Neuronal stem cell (in vitro differentiated cells): ENCODE results near the gene NUDCD3.
"Not testable (repeated sequence)": the region's sequence is repeated elsewhere in the genome, so short reads cannot be mapped to it uniquely, and the experiment has no call there.

Source experiments
- DNase-seq: peaks from one replicate; pipeline ENCODE4 v3.0.0-alpha.2; 2013; ENCODE audit warnings: low spot score
- H2AFZ ChIP-seq: one replicate; pipeline ENCODE4 v1.6.1; 2013; ENCODE audit warnings: mild to moderate bottlenecking, low read length, inconsistent platforms
- H2AK5ac ChIP-seq: 2 replicates; pipeline ENCODE4 v1.6.1; 2013; ENCODE audit warnings: low read depth, mild to moderate bottlenecking, inconsistent platforms, low read length, moderate library complexity, mixed read lengths
- H2BK120ac ChIP-seq: 2 replicates; pipeline ENCODE4 v1.6.1; 2013; ENCODE audit warnings: low read depth, mild to moderate bottlenecking, inconsistent platforms, low read length, moderate library complexity, mixed read lengths
- H2BK12ac ChIP-seq: one replicate; pipeline ENCODE4 v1.6.1; 2013; ENCODE audit warnings: low read length, inconsistent platforms
- H2BK15ac ChIP-seq: 2 replicates; pipeline ENCODE4 v1.6.1; 2013; ENCODE audit warnings: mild to moderate bottlenecking, low read length, inconsistent platforms, mixed read lengths
- H2BK5ac ChIP-seq: one replicate; pipeline ENCODE4 v1.6.1; 2013; ENCODE audit warnings: inconsistent platforms, mild to moderate bottlenecking, low read length, moderate library complexity
- H3K14ac ChIP-seq: one replicate; pipeline ENCODE4 v1.6.1; 2013; ENCODE audit warnings: low read length, inconsistent platforms
- H3K18ac ChIP-seq: 2 replicates; pipeline ENCODE4 v1.6.1; 2013; ENCODE audit warnings: low read length, inconsistent platforms
- H3K23ac ChIP-seq: 2 replicates; pipeline ENCODE4 v1.6.1; 2013; ENCODE audit warnings: low read depth, mild to moderate bottlenecking, mixed read lengths, low read length, inconsistent platforms; ENCODE audit not compliant: poor library complexity
- H3K27ac ChIP-seq: replicated peaks from 3 replicates; pipeline ENCODE4 v1.5.1; 2013; ENCODE audit warnings: low read length, inconsistent platforms
- H3K27me3 ChIP-seq, 3 experiments: 2 replicates each; pipeline ENCODE4 v1.6.1; 2013; ENCODE audit warnings: low read length in 3 of 3, mild to moderate bottlenecking in 2 of 3, inconsistent platforms in 1 of 3, low read depth in 1 of 3, mixed read lengths in 1 of 3, moderate library complexity in 1 of 3; ENCODE audit not compliant: control insufficient read depth in 3 of 3, insufficient read depth in 3 of 3
- H3K36me3 ChIP-seq, 2 donors: replicated peaks in 1 of 2; 2 replicates each; pipeline ENCODE4 v1.6.1; 2013; ENCODE audit warnings: low read length in 2 of 2; ENCODE audit not compliant: control insufficient read depth in 2 of 2, insufficient read depth in 2 of 2
- H3K4ac ChIP-seq: 2 replicates; pipeline ENCODE4 v1.6.1; 2013; ENCODE audit warnings: inconsistent platforms, mild to moderate bottlenecking, low read length, moderate library complexity
- H3K4me1 ChIP-seq, 2 donors: 1 replicate in 1 of 2; 2 replicates in 1 of 2; pipeline ENCODE4 v1.6.1; 2013; ENCODE audit warnings: low read length in 2 of 2, low read depth in 1 of 2; ENCODE audit not compliant: control insufficient read depth in 2 of 2, insufficient read depth in 1 of 2
- H3K4me2 ChIP-seq: one replicate; pipeline ENCODE4 v1.6.1; 2013; ENCODE audit warnings: mild to moderate bottlenecking, low read length, inconsistent platforms; ENCODE audit not compliant: insufficient read depth, poor library complexity, severe bottlenecking
- H3K4me3 ChIP-seq, 2 donors: 2 replicates each; pipeline ENCODE4 v1.5.1; 2013; ENCODE audit warnings: low read length in 2 of 2, mild to moderate bottlenecking in 2 of 2, inconsistent platforms in 1 of 2, moderate library complexity in 1 of 2
- H3K79me1 ChIP-seq: one replicate; pipeline ENCODE4 v1.6.1; 2013; ENCODE audit warnings: low read depth, mild to moderate bottlenecking, inconsistent platforms, low read length, moderate library complexity
- H3K9ac ChIP-seq: one replicate; pipeline ENCODE4 v1.6.1; 2013; ENCODE audit warnings: mild to moderate bottlenecking, low read depth, low read length, inconsistent platforms; ENCODE audit not compliant: poor library complexity
- H3K9me3 ChIP-seq, 2 donors: replicated peaks in 1 of 2; 2 replicates each; pipeline versions ENCODE3 to v1.6.1; 2013; ENCODE audit warnings: low read length in 2 of 2, mild to moderate bottlenecking in 2 of 2, inconsistent platforms in 1 of 2, low read depth in 1 of 2, mixed read lengths in 1 of 2, moderate library complexity in 1 of 2; ENCODE audit not compliant: control insufficient read depth in 2 of 2, insufficient read depth in 1 of 2
- H4K8ac ChIP-seq: one replicate; pipeline ENCODE4 v1.6.1; 2013; ENCODE audit warnings: low read depth, mild to moderate bottlenecking, inconsistent platforms, low read length, moderate library complexity
- H4K91ac ChIP-seq: one replicate; pipeline ENCODE4 v1.6.1; 2013; ENCODE audit warnings: low read length, low read depth, mild to moderate bottlenecking, inconsistent platforms; ENCODE audit not compliant: poor library complexity
- WGBS, 2 donors: extraction: QIAGEN DNeasy Blood & Tissue Kit; methylation state at CpG; one replicate each; pipeline ENCODE4 v1.1.7; 2013; ENCODE audit warnings: missing lambda C conversion rate in 2 of 2, mixed read lengths in 1 of 2; ENCODE audit not compliant: insufficient read length in 2 of 2, insufficient replicate concordance in 1 of 2; ENCODE audit errors: extremely low coverage in 2 of 2; 5-methylcytosine and 5-hydroxymethylcytosine counted together

The NUDCD3 gene

DNA sequence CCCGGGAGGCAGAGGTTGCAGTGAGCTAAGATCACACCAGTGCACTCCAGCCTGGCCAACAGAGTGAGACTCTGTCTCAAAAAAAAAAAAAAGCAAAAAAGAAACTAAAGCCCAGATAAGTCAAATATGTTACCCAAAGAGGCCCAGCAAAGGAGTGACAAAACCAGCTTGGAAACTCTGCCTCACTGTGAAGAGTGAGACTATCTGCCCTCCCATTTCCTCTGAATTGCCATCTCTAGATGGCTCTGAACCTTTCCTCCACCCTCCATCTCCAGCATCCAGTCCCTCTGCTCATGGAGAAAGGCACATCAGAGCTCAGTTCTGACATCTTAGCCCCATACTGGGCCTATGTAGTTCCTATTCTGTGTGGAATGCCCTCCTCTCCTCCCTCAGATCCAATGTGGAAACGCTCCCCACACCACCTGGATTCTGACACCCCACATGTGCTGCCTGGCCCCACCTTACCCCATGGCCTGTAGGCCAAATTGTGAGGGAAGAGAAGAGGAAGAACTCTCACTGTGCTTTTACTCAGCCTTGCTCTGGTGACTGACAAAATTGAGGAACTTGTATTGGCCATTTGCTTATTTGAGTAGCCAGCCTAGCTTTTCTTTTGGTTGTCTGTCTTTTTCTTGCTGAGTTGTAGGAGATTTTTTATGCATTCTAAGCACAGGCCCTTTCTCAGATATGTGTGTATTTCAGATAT lies 18.0 kb upstream of the NUDCD3 start:
- Histone ChIP-seq H2BK15ac (no peak overlapping the region), H3K23ac (no peak overlapping the region), H3K9ac (no peak overlapping the region), H2BK5ac (no peak overlapping the region), H3K27me3 (peaks cover 0 to 4% (median 0%) of the 10 kb centered on the region in 3 experiments), H3K79me1 (no peaks in the 10 kb centered on the region), H4K91ac (no peak overlapping the region), H2AK5ac (no peak overlapping the region), H2BK120ac (no peak overlapping the region), H3K14ac (no peak overlapping the region), H3K4me1 (no peaks in the 10 kb centered on the region), H3K4ac (no peak overlapping the region), H2BK12ac (no peak overlapping the region), H3K4me2 (no peak overlapping the region), H3K18ac (no peak overlapping the region), H3K9me3 (peaks cover 0 to 5% of the 10 kb centered on the region in 2 donors), H2AFZ (no peak overlapping the region), H3K36me3 (no peaks in the 10 kb centered on the region), H4K8ac (no peak overlapping the region), H3K4me3 (no peak overlapping the region), H3K27ac (no peak overlapping the region)
- no CpG with 5 or more reads among the region's 2 CpGs for WGBS, 2 donors
- no peak for DNase-seq

DNA sequence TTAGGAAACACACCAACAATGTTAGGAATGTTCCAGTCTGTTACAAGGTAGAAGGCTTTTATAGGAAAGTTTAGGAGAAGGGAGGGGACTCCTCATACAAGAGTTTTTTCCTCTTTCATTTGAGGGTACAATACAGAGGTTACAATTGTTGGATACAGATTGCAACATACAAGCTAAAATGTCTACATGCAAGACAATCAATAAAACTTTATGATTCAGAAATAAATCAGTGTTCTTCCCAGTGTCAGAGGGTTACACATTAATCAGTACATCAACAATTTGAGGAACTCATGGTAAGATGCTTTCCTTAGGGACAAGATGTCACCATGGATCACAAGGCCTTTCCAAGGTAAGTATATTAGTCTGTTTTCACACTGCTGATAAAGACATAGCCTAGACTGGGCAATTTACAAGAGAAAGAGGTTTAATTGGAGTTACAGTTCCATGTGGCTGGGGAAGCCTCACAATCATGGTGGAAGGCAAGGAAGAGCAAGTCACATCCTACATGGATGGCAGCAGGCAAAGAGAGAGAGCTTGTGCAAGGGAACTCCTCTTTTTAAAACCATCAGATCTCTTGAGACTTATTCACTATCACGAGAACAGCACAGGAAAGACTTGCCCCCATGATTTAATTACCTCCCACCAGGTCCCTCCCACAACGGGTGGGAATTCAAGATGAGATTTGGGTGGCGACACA lies 16.3 kb upstream of the NUDCD3 start:
- not testable (repeated sequence) for H3K36me3 ChIP-seq, DNase-seq, H3K79me1 ChIP-seq, H3K4ac ChIP-seq, H2BK12ac ChIP-seq, H2AFZ ChIP-seq, H3K9ac ChIP-seq, H3K23ac ChIP-seq, H3K18ac ChIP-seq, H2AK5ac ChIP-seq, H3K27ac ChIP-seq, H3K9me3 ChIP-seq, H3K4me3 ChIP-seq, H2BK5ac ChIP-seq, H3K27me3 ChIP-seq, H3K4me1 ChIP-seq, H4K8ac ChIP-seq, H4K91ac ChIP-seq, H3K4me2 ChIP-seq, H2BK15ac ChIP-seq, H2BK120ac ChIP-seq, H3K14ac ChIP-seq
- WGBS, 2 donors = no CpG with 5 or more reads among the region's 3 CpGs

DNA sequence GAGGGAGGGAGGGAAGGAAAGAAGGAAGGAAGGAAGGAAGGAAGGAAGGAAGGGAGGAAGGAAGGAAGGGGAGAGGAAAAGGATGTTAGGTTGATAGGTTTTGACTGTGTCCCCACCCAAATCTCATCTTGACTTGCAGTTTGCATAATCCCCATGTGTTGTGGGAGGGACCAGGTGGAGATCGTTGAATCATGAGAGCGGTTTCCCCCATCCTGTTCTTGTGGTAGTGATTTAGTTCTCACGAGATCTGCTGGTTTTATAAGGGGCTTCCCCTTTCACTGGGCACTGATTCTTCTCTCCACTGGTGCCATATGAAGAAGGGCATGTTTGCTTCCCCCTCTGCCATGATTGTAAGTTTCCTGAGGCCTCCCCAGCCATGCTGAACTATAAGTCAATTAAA lies 15.1 kb upstream of the NUDCD3 start:
- DNase-seq = no peak
- H3K27me3 ChIP-seq = peaks cover 0 to 5% (median 0%) of the 10 kb centered on the region in 3 experiments

DNA sequence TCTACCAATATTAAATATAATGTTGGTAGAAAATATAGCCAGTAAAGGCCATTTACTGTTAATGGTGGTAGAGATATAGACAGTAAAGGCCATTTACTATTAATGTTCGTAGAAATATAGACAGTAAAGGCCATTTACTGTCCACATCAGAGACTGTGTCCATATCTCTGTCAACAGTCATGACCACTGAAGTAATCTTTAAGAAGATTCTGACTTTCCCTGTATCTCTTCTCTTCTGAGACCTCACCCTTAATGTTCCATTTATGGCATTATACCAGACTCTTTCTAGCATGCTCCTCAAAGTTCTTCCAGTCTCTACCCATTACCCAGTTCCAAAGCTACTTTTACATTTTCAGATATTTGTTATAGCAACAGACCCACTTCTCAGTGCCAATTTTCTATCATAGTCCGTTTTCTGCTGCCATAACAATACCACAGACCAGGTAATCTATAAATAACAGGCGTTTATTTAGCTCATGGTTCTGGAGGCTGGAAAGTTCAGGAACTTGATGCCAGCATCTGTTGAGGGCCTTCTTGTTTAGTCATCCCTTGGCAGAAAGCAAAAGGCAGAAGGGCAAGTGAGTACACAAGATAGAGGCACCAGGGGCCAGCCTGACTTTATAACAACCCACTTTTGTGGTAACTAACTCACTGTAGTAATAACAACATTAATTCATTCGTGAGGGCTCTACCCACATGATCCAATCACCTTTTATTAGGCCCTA lies 7.9 kb upstream of the NUDCD3 start:
- Histone ChIP-seq H3K18ac (no peak overlapping the region), H3K4ac (no peak overlapping the region), H3K9ac (no peak overlapping the region), H2AK5ac (no peak overlapping the region), H3K4me3 (no peak overlapping the region), H3K36me3 (no peaks in the 10 kb centered on the region), H2BK15ac (no peak overlapping the region), H3K23ac (no peak overlapping the region), H4K91ac (no peak overlapping the region), H3K14ac (no peak overlapping the region), H3K27ac (no peak overlapping the region), H2BK12ac (no peak overlapping the region), H4K8ac (no peak overlapping the region), H2AFZ (no peak overlapping the region), H3K79me1 (no peaks in the 10 kb centered on the region), H3K4me1 (no peaks in the 10 kb centered on the region), H2BK120ac (no peak overlapping the region), H3K4me2 (no peak overlapping the region), H3K27me3 (peaks cover 0 to 19% (median 0%) of the 10 kb centered on the region in 3 experiments), H2BK5ac (no peak overlapping the region), H3K9me3 (no peaks in the 10 kb centered on the region)
- DNase-seq = no peak
- no CpG with 5 or more reads among the region's 4 CpGs for WGBS, 2 donors

More for the DNA sequence above, 15.1 kb upstream of the NUDCD3 start:
- Histone ChIP-seq H2BK5ac (no peak overlapping the region), H2AFZ (no peak overlapping the region), H4K91ac (no peak overlapping the region), H2AK5ac (no peak overlapping the region), H3K4ac (no peak overlapping the region), H3K23ac (no peak overlapping the region), H3K4me3 (no peak overlapping the region), H3K36me3 (no peaks in the 10 kb centered on the region), H3K9ac (no peak overlapping the region), H3K4me2 (no peak overlapping the region), H2BK120ac (no peak overlapping the region), H3K9me3 (peaks cover 0 to 5% of the 10 kb centered on the region in 2 donors), H3K14ac (no peak overlapping the region), H3K79me1 (no peaks in the 10 kb centered on the region), H3K18ac (no peak overlapping the region), H2BK12ac (no peak overlapping the region), H2BK15ac (no peak overlapping the region), H3K27ac (no peak overlapping the region), H4K8ac (no peak overlapping the region), H3K4me1 (no peaks in the 10 kb centered on the region)
- WGBS, 2 donors = no CpG with 5 or more reads among the region's 3 CpGs
